ENCODE data around the gene RARB.

RARB gene

GRCh38 chr3:25427942-25428788 lies at the start of gene RARB:
TSS of gene RARB (plus strand) at chr3:25428263. CDS start at chr3:25428732, 469 bp downstream.
- TF ChIP-seq CTCF (IDR thresholded peaks at IDR 0.05; ENCODE audit: borderline replicate concordance, insufficient read depth, low read depth, low read length): no peak
- no peak within 1 kb of the TSS for H3K4me3 ChIP-seq (ENCODE audit: low read depth, low read length)

GRCh38 chr3:25378786-25379311 lies 49.2 kb upstream of the RARB start:
- TF ChIP-seq CTCF (IDR thresholded peaks at IDR 0.05; ENCODE audit: borderline replicate concordance, insufficient read depth, low read depth, low read length): no peak
- H3K4me3 ChIP-seq (ENCODE audit: low read depth, low read length): no peak overlapping the region

- no peak for TF ChIP-seq CTCF (IDR thresholded peaks at IDR 0.05; ENCODE audit: borderline replicate concordance, insufficient read depth, low read depth, low read length)
- H3K4me3 ChIP-seq (ENCODE audit: low read depth, low read length): no peak overlapping the region
Measured at GRCh38 chr3:25380222-25380739, 47.8 kb upstream of the RARB start.

- TF ChIP-seq CTCF (IDR thresholded peaks at IDR 0.05; ENCODE audit: borderline replicate concordance, insufficient read depth, low read depth, low read length): no peak
- no peak overlapping the region for H3K4me3 ChIP-seq (ENCODE audit: low read depth, low read length)
Measured at GRCh38 chr3:25381083-25381482, 47.0 kb upstream of the RARB start.

GRCh38 chr3:25384471-25384870 lies 43.6 kb upstream of the RARB start:
- no peak for TF ChIP-seq CTCF (IDR thresholded peaks at IDR 0.05; ENCODE audit: borderline replicate concordance, insufficient read depth, low read depth, low read length)

GRCh38 chr3:25385807-25386460 lies 42.1 kb upstream of the RARB start:
- TF ChIP-seq CTCF (IDR thresholded peaks at IDR 0.05; ENCODE audit: borderline replicate concordance, insufficient read depth, low read depth, low read length): no peak
- H3K4me3 ChIP-seq (ENCODE audit: low read depth, low read length): no peak overlapping the region

More at GRCh38 chr3:25384471-25384870, 43.6 kb upstream of the RARB start:
- H3K4me3 ChIP-seq (ENCODE audit: low read depth, low read length): no peak overlapping the region

Data from GM12875 (cell line).